H9 (cell line): ENCODE data around the gene ATG7. TPM values are rescaled to one million over a fixed set of nuclear protein-coding genes. Genes with fewer than 3 reads are reported as not detected.

Experiments
- DNase-seq: peaks from one replicate; pipeline ENCODE4 v3.0.0-alpha.2; 2017
- H2AFZ ChIP-seq: one replicate; pipeline ENCODE4 v1.6.1; 2013; ENCODE audit warnings: mild to moderate bottlenecking, low read length, control low read depth, moderate library complexity
- H2AK5ac ChIP-seq: 2 replicates; pipeline ENCODE4 v1.6.1; 2013; ENCODE audit warnings: low read length, control low read depth, mixed read lengths; ENCODE audit not compliant: insufficient read length
- H2BK120ac ChIP-seq: one replicate; pipeline ENCODE4 v1.6.1; 2013; ENCODE audit warnings: low read depth, mild to moderate bottlenecking, low read length, control low read depth, inconsistent platforms; ENCODE audit not compliant: poor library complexity, severe bottlenecking
- H2BK12ac ChIP-seq: 2 replicates; pipeline ENCODE4 v1.6.1; 2013; ENCODE audit warnings: low read length, control low read depth, mixed read lengths, low read depth; ENCODE audit not compliant: insufficient read length
- H2BK15ac ChIP-seq: 2 replicates; pipeline ENCODE4 v1.6.1; 2013; ENCODE audit warnings: low read depth, low read length, control low read depth
- H2BK20ac ChIP-seq: one replicate; pipeline ENCODE4 v1.6.1; 2013; ENCODE audit warnings: low read depth, mild to moderate bottlenecking, low read length, control low read depth, inconsistent platforms; ENCODE audit not compliant: poor library complexity, severe bottlenecking
- H2BK5ac ChIP-seq: 2 replicates; pipeline ENCODE4 v1.6.1; 2013; ENCODE audit warnings: low read length, control low read depth, mixed read lengths; ENCODE audit not compliant: insufficient read length
- H3K14ac ChIP-seq: 2 replicates; pipeline ENCODE4 v1.6.1; 2013; ENCODE audit warnings: low read length, control low read depth; ENCODE audit not compliant: insufficient read depth
- H3K18ac ChIP-seq: 2 replicates; pipeline ENCODE4 v1.6.1; 2013; ENCODE audit warnings: low read depth, mild to moderate bottlenecking, mixed read lengths, low read length, control low read depth; ENCODE audit not compliant: insufficient read length
- H3K23ac ChIP-seq: 2 replicates; pipeline ENCODE4 v1.6.1; 2013; ENCODE audit warnings: low read length, control low read depth, mixed read lengths, low read depth; ENCODE audit not compliant: insufficient read length
- H3K23me2 ChIP-seq: 2 replicates; pipeline ENCODE4 v1.6.1; 2013; ENCODE audit warnings: low read depth, mild to moderate bottlenecking, mixed read lengths, low read length, control low read depth; ENCODE audit not compliant: insufficient read length, poor library complexity, severe bottlenecking
- H3K27ac ChIP-seq: 2 replicates; pipeline ENCODE4 v1.5.1; 2013; ENCODE audit warnings: low read length, control low read depth, mixed read lengths, low read depth; ENCODE audit not compliant: insufficient read length
- H3K27me3 ChIP-seq: 2 replicates; pipeline ENCODE4 v1.6.1; 2013; ENCODE audit warnings: low read length, control low read depth, inconsistent platforms; ENCODE audit not compliant: insufficient read depth
- H3K4ac ChIP-seq: 2 replicates; pipeline ENCODE4 v1.6.1; 2013; ENCODE audit warnings: low read depth, mild to moderate bottlenecking, control low read depth, inconsistent platforms, low read length, moderate library complexity
- H3K4me1 ChIP-seq: 2 replicates; pipeline ENCODE4 v1.6.1; 2013; ENCODE audit warnings: low read length, control low read depth, inconsistent platforms; ENCODE audit not compliant: insufficient read depth
- H3K4me2 ChIP-seq: 2 replicates; pipeline ENCODE4 v1.6.1; 2013; ENCODE audit warnings: low read length, control low read depth, mixed read lengths; ENCODE audit not compliant: insufficient read length, insufficient read depth
- H3K56ac ChIP-seq: 2 replicates; pipeline ENCODE4 v1.6.1; 2013; ENCODE audit warnings: low read depth, mild to moderate bottlenecking, mixed read lengths, low read length, control low read depth; ENCODE audit not compliant: insufficient read length
- H3K79me1 ChIP-seq: 2 replicates; pipeline ENCODE4 v1.6.1; 2013; ENCODE audit warnings: low read depth, mild to moderate bottlenecking, moderate library complexity, low read length, control low read depth, inconsistent platforms; ENCODE audit not compliant: insufficient read depth, poor library complexity, severe bottlenecking
- H3K79me2 ChIP-seq: 2 replicates; pipeline ENCODE4 v1.6.1; 2013; ENCODE audit warnings: low read length, control low read depth, inconsistent platforms; ENCODE audit not compliant: insufficient read depth
- H3K9ac ChIP-seq: 2 replicates; pipeline ENCODE4 v1.6.1; 2013; ENCODE audit warnings: low read length, control low read depth, mixed read lengths; ENCODE audit not compliant: insufficient read length; ENCODE audit errors: extremely low read depth
- H3K9me3 ChIP-seq: one replicate; pipeline ENCODE4 v1.6.1; 2013; ENCODE audit warnings: low read depth, low read length, inconsistent platforms; ENCODE audit not compliant: control insufficient read depth
- H3T11ph ChIP-seq: one replicate; pipeline ENCODE4 v1.6.1; 2013; ENCODE audit warnings: mild to moderate bottlenecking, low read length, control low read depth, inconsistent platforms
- H4K20me1 ChIP-seq: one replicate; pipeline ENCODE4 v1.6.1; 2013; ENCODE audit not compliant: control insufficient read depth, insufficient read length, insufficient read depth
- H4K5ac ChIP-seq: 2 replicates; pipeline ENCODE4 v1.6.1; 2013; ENCODE audit warnings: low read depth, mild to moderate bottlenecking, mixed read lengths, low read length, control low read depth; ENCODE audit not compliant: insufficient read length
- H4K8ac ChIP-seq: replicated peaks from 2 replicates; pipeline ENCODE4 v1.6.1; 2013; ENCODE audit warnings: low read length, control low read depth, mixed read lengths, low read depth; ENCODE audit not compliant: insufficient read length
- H4K91ac ChIP-seq: 2 replicates; pipeline ENCODE4 v1.6.1; 2013; ENCODE audit warnings: low read depth, mild to moderate bottlenecking, moderate library complexity, mixed read lengths, low read length, control low read depth; ENCODE audit not compliant: insufficient read length
- H3K27ac Mint-ChIP-seq, 3 experiments: 2 replicates in 2 of 3; 3 replicates in 1 of 3; pipeline ENCODE4 v1.8.0; 2020 to 2021; ENCODE audit warnings: mixed read lengths in 3 of 3, mild to moderate bottlenecking in 1 of 3, moderate library complexity in 1 of 3
- H3K27me3 Mint-ChIP-seq: 2 replicates; pipeline ENCODE4 v1.8.0; 2021; ENCODE audit warnings: low read depth, mild to moderate bottlenecking, moderate library complexity, mixed read lengths
- H3K36me3 Mint-ChIP-seq, 3 experiments: 2 replicates in 2 of 3; 3 replicates in 1 of 3; pipeline ENCODE4 v1.8.0; 2020 to 2021; ENCODE audit warnings: low read depth in 3 of 3, mixed read lengths in 3 of 3; ENCODE audit not compliant: insufficient read depth in 1 of 3
- H3K4me1 Mint-ChIP-seq, 2 experiments: 2 replicates each; pipeline ENCODE4 v1.8.0; 2020; ENCODE audit warnings: mixed read lengths in 2 of 2
- H3K4me3 Mint-ChIP-seq, 2 experiments: 2 replicates in 1 of 2; 3 replicates in 1 of 2; pipeline ENCODE4 v1.8.0; 2020 to 2021; ENCODE audit warnings: mild to moderate bottlenecking in 2 of 2, mixed read lengths in 2 of 2, moderate library complexity in 1 of 2
- H3K9me3 Mint-ChIP-seq, 2 experiments: 2 replicates in 1 of 2; 3 replicates in 1 of 2; pipeline ENCODE4 v1.8.0; 2020; ENCODE audit warnings: mild to moderate bottlenecking in 2 of 2, mixed read lengths in 2 of 2, moderate library complexity in 1 of 2
- WGBS: extraction: QIAGEN DNeasy Blood & Tissue Kit; methylation state at CpG from one replicate; pipeline ENCODE4 v1.1.7; 2013; ENCODE audit warnings: missing lambda C conversion rate, low lambda C conversion rate, mixed read lengths; ENCODE audit not compliant: insufficient read length; ENCODE audit errors: extremely low coverage; 5-methylcytosine and 5-hydroxymethylcytosine counted together
- total RNA-seq: library from RNA; stranded (reverse); gene quantifications from 2 replicates; pipeline ENCODE4 v1.2.1, GENCODE V29; 2021
- TF ChIP-seq, protein P1 (sequence below): fragments of 200-600 bp; sonication (generic); conservative IDR thresholded peaks from 3 replicates; pipeline ENCODE4 v1.8.0; 2021; ENCODE audit warnings: antibody characterized with exemption, mild to moderate bottlenecking

The ATG7 gene
- total RNA-seq, 1 experiment from 2014 or later: 17.9 TPM

DNA sequence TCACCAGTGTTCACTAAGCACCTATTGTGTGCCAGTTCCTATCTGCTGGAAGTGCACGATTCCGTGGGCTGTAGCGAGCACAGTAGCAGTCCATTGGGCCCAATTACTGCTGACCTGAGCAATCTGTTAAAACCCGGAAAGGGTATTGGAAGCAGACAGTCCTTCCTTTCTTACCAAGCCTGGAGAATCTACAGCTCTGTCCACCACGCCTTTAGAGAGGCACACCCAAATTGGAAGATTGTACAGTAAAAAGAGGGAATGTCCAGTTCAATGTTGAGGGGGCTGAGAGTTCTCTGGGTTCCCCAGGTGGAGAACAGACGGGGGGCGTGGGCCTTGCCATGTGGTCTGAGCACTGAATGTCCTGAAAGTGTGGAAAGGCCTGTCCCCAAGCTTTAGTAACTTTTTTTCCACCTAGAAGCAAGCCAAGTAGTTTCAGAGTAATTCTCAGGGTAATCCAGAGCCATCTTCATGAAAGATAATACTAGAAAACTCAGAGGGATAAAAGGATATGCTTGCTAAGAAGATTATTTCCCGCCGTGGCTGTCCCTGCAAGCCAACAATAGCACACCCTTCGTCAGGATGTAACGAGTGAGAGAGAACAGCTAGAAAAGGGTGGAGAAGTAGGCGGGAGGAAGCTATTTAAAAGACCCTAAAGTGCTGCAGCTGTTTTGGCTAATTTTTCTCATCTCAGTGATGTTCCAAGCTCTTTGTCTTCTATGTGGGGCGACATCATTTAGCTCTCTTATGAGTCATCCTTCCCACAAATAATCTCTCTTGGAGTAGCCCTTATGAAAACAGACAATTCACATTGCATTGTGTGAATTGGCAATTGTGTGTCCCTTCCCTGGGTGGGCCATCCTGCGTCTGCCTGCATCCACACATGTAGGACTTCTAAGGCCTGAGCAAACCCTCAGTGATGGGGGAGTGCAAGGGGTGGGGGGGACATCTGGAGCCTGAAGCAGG, 181.0 kb downstream of the ATG7 start:
- Histone ChIP-seq H3K79me1 (no peaks in the 10 kb centered on the region), H3K27me3 (no peaks in the 10 kb centered on the region), H3T11ph (no peak overlapping the region), H3K9ac (no peak overlapping the region), H2BK20ac (no peak overlapping the region), H2BK5ac (no peak overlapping the region), H3K4ac (no peak overlapping the region), H2BK12ac (no peak overlapping the region), H3K4me1 (no peaks in the 10 kb centered on the region), H3K23ac (no peak overlapping the region), H3K56ac (no peak overlapping the region), H2AFZ (no peak overlapping the region), H4K20me1 (no peaks in the 10 kb centered on the region), H4K91ac (no peak overlapping the region), H3K79me2 (no peaks in the 10 kb centered on the region), H3K14ac (no peak overlapping the region), H2AK5ac (no peak overlapping the region), H3K27ac (no peak overlapping the region), H3K4me2 (no peak overlapping the region), H3K18ac (no peak overlapping the region), H2BK15ac (no peak overlapping the region), H4K8ac (no peak overlapping the region), H3K9me3 (no peaks in the 10 kb centered on the region), H2BK120ac (no peak overlapping the region), H3K23me2 (no peaks in the 10 kb centered on the region), H4K5ac (no peak overlapping the region)
- H3K4me3 Mint-ChIP-seq: no peak overlapping the region
- no peaks in the 10 kb centered on the region for H3K36me3 Mint-ChIP-seq
- no peak overlapping the region for H3K27ac Mint-ChIP-seq
- no CpG with 5 or more reads among the region's 14 CpGs for whole genome bisulfite sequencing
- no peak for DNase-seq
- no peaks in the 10 kb centered on the region; the same call in 1 of the 2 replicates for H3K27me3 Mint-ChIP-seq
- TF ChIP-seq, protein P1, sequence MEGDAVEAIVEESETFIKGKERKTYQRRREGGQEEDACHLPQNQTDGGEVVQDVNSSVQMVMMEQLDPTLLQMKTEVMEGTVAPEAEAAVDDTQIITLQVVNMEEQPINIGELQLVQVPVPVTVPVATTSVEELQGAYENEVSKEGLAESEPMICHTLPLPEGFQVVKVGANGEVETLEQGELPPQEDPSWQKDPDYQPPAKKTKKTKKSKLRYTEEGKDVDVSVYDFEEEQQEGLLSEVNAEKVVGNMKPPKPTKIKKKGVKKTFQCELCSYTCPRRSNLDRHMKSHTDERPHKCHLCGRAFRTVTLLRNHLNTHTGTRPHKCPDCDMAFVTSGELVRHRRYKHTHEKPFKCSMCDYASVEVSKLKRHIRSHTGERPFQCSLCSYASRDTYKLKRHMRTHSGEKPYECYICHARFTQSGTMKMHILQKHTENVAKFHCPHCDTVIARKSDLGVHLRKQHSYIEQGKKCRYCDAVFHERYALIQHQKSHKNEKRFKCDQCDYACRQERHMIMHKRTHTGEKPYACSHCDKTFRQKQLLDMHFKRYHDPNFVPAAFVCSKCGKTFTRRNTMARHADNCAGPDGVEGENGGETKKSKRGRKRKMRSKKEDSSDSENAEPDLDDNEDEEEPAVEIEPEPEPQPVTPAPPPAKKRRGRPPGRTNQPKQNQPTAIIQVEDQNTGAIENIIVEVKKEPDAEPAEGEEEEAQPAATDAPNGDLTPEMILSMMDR: no peak
- no peaks in the 10 kb centered on the region for H3K9me3 Mint-ChIP-seq
- H3K4me1 Mint-ChIP-seq: peaks cover 5 to 8% of the 10 kb centered on the region in 2 experiments
